Activated T-cell treated with anti-CD3 and anti-CD28 coated beads, Interleukin-2, amount 50 U/mL, for 24 hours (primary cell): ENCODE data around the gene STIM1.

Experiments used
- DNase-seq: peaks from one replicate; pipeline ENCODE4 v3.0.0-alpha.2; 2020
- H3K27ac Mint-ChIP-seq: 2 replicates; pipeline ENCODE4 v1.8.0; 2020; ENCODE audit warnings: mild to moderate bottlenecking, mixed read lengths
- H3K27me3 Mint-ChIP-seq: 2 replicates; pipeline ENCODE4 v1.8.0; 2020; ENCODE audit warnings: mixed read lengths
- H3K36me3 Mint-ChIP-seq: 2 replicates; pipeline ENCODE4 v1.8.0; 2020; ENCODE audit warnings: low read depth, mixed read lengths
- H3K4me1 Mint-ChIP-seq: 2 replicates; pipeline ENCODE4 v1.8.0; 2020; ENCODE audit warnings: low read depth, mixed read lengths
- H3K4me3 Mint-ChIP-seq: 2 replicates; pipeline ENCODE4 v1.8.0; 2020; ENCODE audit warnings: mild to moderate bottlenecking, moderate library complexity, mixed read lengths
- H3K9me3 Mint-ChIP-seq: 2 replicates; pipeline ENCODE4 v1.8.0; 2020; ENCODE audit warnings: mixed read lengths

Gene STIM1

GRCh38 chr11:3958281-3958680, 102.8 kb downstream of the STIM1 start:
- Mint-ChIP-seq H3K4me1 (peaks cover 84% of the 10 kb centered on the region), H3K36me3 (peaks cover 12% of the 10 kb centered on the region), H3K27me3 (no peaks in the 10 kb centered on the region), H3K4me3 (no peak overlapping the region), H3K9me3 (no peaks in the 10 kb centered on the region), H3K27ac (peak overlapping the region; percentile 65)
- no peak for DNase-seq

- peaks cover 7% of the 10 kb centered on the region for H3K36me3 Mint-ChIP-seq
- H3K4me1 Mint-ChIP-seq = peaks cover 84% of the 10 kb centered on the region
- H3K27me3 Mint-ChIP-seq = no peaks in the 10 kb centered on the region
- H3K9me3 Mint-ChIP-seq = no peaks in the 10 kb centered on the region
- peak overlapping the region; percentile 65 for H3K27ac Mint-ChIP-seq
- H3K4me3 Mint-ChIP-seq = no peak overlapping the region
- no peak for DNase-seq
Observed at GRCh38 chr11:3959015-3959902, 103.8 kb downstream of the STIM1 start.

GRCh38 chr11:3959903-3960265, 104.4 kb downstream of the STIM1 start:
- Mint-ChIP-seq H3K4me1 (peaks cover 79% of the 10 kb centered on the region), H3K36me3 (peaks cover 7% of the 10 kb centered on the region), H3K27me3 (no peaks in the 10 kb centered on the region), H3K27ac (no peak overlapping the region), H3K9me3 (no peaks in the 10 kb centered on the region), H3K4me3 (no peak overlapping the region)
- DNase-seq = no peak

GRCh38 chr11:3962406-3962840, 107.0 kb downstream of the STIM1 start:
- peaks cover 16% of the 10 kb centered on the region for H3K36me3 Mint-ChIP-seq

GRCh38 chr11:3964056-3964455, 108.6 kb downstream of the STIM1 start:
- no peaks in the 10 kb centered on the region for H3K27me3 Mint-ChIP-seq
- H3K4me3 Mint-ChIP-seq = no peak overlapping the region
- H3K27ac Mint-ChIP-seq = no peak overlapping the region
- DNase-seq = no peak
- H3K9me3 Mint-ChIP-seq = no peaks in the 10 kb centered on the region
- peaks cover 84% of the 10 kb centered on the region for H3K4me1 Mint-ChIP-seq
- H3K36me3 Mint-ChIP-seq = peaks cover 28% of the 10 kb centered on the region

More at GRCh38 chr11:3962406-3962840, 107.0 kb downstream of the STIM1 start:
- no peaks in the 10 kb centered on the region for H3K27me3 Mint-ChIP-seq
- H3K4me3 Mint-ChIP-seq = no peak overlapping the region
- no peak overlapping the region for H3K27ac Mint-ChIP-seq
- H3K9me3 Mint-ChIP-seq = no peaks in the 10 kb centered on the region
- no peak for DNase-seq
- H3K4me1 Mint-ChIP-seq = peaks cover 82% of the 10 kb centered on the region

- Mint-ChIP-seq H3K9me3 (no peaks in the 10 kb centered on the region), H3K4me3 (no peak overlapping the region), H3K36me3 (peaks cover 38% of the 10 kb centered on the region), H3K4me1 (peaks cover 84% of the 10 kb centered on the region), H3K27ac (no peak overlapping the region), H3K27me3 (no peaks in the 10 kb centered on the region)
- no peak for DNase-seq
Observed at GRCh38 chr11:3964935-3965604, 109.6 kb downstream of the STIM1 start.

- Mint-ChIP-seq H3K9me3 (no peaks in the 10 kb centered on the region), H3K36me3 (peaks cover 58% of the 10 kb centered on the region), H3K27ac (peak overlapping the region; percentile 15), H3K4me1 (peaks cover 86% of the 10 kb centered on the region), H3K27me3 (no peaks in the 10 kb centered on the region), H3K4me3 (no peak overlapping the region)
- no peak for DNase-seq
Observed at GRCh38 chr11:3967695-3968094, 112.2 kb downstream of the STIM1 start.

- H3K27ac Mint-ChIP-seq = peak overlapping the region; percentile 87
- H3K4me1 Mint-ChIP-seq = peaks cover 83% of the 10 kb centered on the region
Observed at GRCh38 chr11:3969200-3969599, 113.7 kb downstream of the STIM1 start.

GRCh38 chr11:3969613-3970012, 114.1 kb downstream of the STIM1 start:
- Mint-ChIP-seq H3K4me3 (peak overlapping the region; percentile 53), H3K36me3 (peaks cover 66% of the 10 kb centered on the region), H3K4me1 (peaks cover 81% of the 10 kb centered on the region), H3K27me3 (no peaks in the 10 kb centered on the region), H3K27ac (peak overlapping the region; percentile 87), H3K9me3 (no peaks in the 10 kb centered on the region)
- DNase-seq = no peak

More at GRCh38 chr11:3969200-3969599, 113.7 kb downstream of the STIM1 start:
- Mint-ChIP-seq H3K36me3 (peaks cover 66% of the 10 kb centered on the region), H3K9me3 (no peaks in the 10 kb centered on the region), H3K4me3 (peak overlapping the region; percentile 53), H3K27me3 (no peaks in the 10 kb centered on the region)
- DNase-seq = no peak

GRCh38 chr11:3970108-3970507, 114.6 kb downstream of the STIM1 start:
- H3K4me3 Mint-ChIP-seq = peak overlapping the region; percentile 53
- H3K27ac Mint-ChIP-seq = peak overlapping the region; percentile 87
- no peaks in the 10 kb centered on the region for H3K9me3 Mint-ChIP-seq
- H3K4me1 Mint-ChIP-seq = peaks cover 80% of the 10 kb centered on the region
- H3K27me3 Mint-ChIP-seq = no peaks in the 10 kb centered on the region
- peaks cover 67% of the 10 kb centered on the region for H3K36me3 Mint-ChIP-seq
- DNase-seq = no peak

GRCh38 chr11:3971756-3972404, 116.4 kb downstream of the STIM1 start:
- Mint-ChIP-seq H3K9me3 (no peaks in the 10 kb centered on the region), H3K4me3 (no peak overlapping the region), H3K27me3 (no peaks in the 10 kb centered on the region), H3K27ac (peak overlapping the region; percentile 38), H3K36me3 (peaks cover 63% of the 10 kb centered on the region), H3K4me1 (peaks cover 68% of the 10 kb centered on the region)
- no peak for DNase-seq

- H3K9me3 Mint-ChIP-seq = no peaks in the 10 kb centered on the region
- no peak overlapping the region for H3K4me3 Mint-ChIP-seq
- no peaks in the 10 kb centered on the region for H3K27me3 Mint-ChIP-seq
- no peak overlapping the region for H3K27ac Mint-ChIP-seq
- peaks cover 58% of the 10 kb centered on the region for H3K36me3 Mint-ChIP-seq
- DNase-seq = no peak
- peaks cover 68% of the 10 kb centered on the region for H3K4me1 Mint-ChIP-seq
Observed at GRCh38 chr11:3972431-3972830, 117.0 kb downstream of the STIM1 start.

GRCh38 chr11:3977078-3977477, 121.6 kb downstream of the STIM1 start:
- Mint-ChIP-seq H3K9me3 (no peaks in the 10 kb centered on the region), H3K36me3 (peaks cover 25% of the 10 kb centered on the region), H3K27me3 (no peaks in the 10 kb centered on the region), H3K4me3 (no peak overlapping the region), H3K4me1 (peaks cover 55% of the 10 kb centered on the region), H3K27ac (no peak overlapping the region)
- no peak for DNase-seq

- DNase-seq = no peak
- H3K27me3 Mint-ChIP-seq = no peaks in the 10 kb centered on the region
- peaks cover 16% of the 10 kb centered on the region for H3K36me3 Mint-ChIP-seq
- H3K4me3 Mint-ChIP-seq = no peak overlapping the region
- no peaks in the 10 kb centered on the region for H3K9me3 Mint-ChIP-seq
- H3K27ac Mint-ChIP-seq = no peak overlapping the region
- peaks cover 75% of the 10 kb centered on the region for H3K4me1 Mint-ChIP-seq
Observed at GRCh38 chr11:3981084-3981633, 125.7 kb downstream of the STIM1 start.
